ENCODE results near the gene ATG14.

ATG14 gene

DNA sequence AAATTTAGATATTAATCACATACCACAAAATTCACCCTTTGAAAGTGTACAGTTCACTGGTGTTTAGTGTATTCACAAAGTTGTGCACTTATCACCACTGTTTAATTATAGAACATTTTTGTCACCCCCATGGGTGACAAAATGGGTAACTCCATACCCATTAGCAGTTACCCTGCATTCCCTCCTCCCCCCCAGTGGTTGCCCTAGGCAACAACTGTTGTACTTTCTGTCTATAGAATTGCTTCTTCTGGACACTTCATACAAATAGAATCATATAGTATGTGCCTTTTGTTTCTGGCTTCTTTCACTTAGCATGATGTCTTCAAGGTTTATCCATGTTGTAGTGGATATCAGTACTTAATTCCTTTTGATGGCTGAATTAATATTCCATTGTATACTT is 87.7 kb downstream of the ATG14 start:
- no peak overlapping the region for H3K4me3 ChIP-seq (ENCODE audit: low read depth, low read length)

- H3K4me3 ChIP-seq (ENCODE audit: low read depth, low read length), result no peak overlapping the region
Measured at GRCh38 chr14:55318694-55319093, 92.9 kb downstream of the ATG14 start.

GRCh38 chr14:55317542-55318306 is 93.9 kb downstream of the ATG14 start:
- no peak overlapping the region for H3K4me3 ChIP-seq (ENCODE audit: low read depth, low read length)

- no peak overlapping the region for H3K4me3 ChIP-seq (ENCODE audit: low read depth, low read length)
Measured at GRCh38 chr14:55316564-55316963, 95.1 kb downstream of the ATG14 start.

Data from iPS-11a (cell line).